Measurements from ENCODE around the gene FOXN3. TPM values are rescaled to one million over a fixed set of nuclear protein-coding genes. Genes with fewer than 3 reads are reported as not detected.

FOXN3 gene
- total RNA-seq, 1 experiment from 2014 or later = 125 TPM

DNA sequence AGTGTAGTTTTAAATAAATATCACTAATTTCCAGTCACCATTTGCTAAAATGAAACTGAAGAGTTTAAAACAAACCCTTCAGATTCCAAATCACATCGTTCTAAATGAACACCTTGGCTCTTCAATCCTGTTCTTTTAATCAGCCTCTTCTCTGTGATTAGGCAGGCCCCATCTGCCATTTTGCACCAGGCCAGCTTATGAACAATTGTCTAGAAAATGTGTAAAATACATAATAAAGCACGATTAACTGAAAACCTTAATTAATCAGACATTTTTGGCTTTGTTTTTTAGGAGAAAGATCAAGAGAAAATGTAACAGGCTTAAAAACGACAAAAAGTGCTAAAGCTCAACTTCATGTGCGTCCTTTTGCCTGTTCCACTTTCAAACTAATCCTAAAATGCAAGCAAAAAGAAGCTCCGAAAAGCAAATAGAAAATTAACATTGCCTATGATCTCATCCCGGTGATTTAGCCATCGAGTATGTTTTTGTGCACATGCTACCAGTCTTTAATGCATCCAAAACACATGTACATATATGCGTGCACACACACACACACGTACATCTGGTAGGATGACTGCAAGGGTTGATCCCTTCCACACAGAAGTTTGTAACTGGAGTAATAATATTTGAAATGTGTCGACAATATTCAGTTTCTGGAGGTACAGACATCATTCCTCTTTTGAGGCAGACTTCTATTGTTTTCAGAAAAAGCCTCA, 288.6 kb downstream of the FOXN3 start:
- Histone ChIP-seq H3K4ac (ENCODE audit: low read depth, low read length) (no peak overlapping the region), H3K27me3 (ENCODE audit: insufficient read depth, low read length) (no peaks in the 10 kb centered on the region), H3K23me2 (ENCODE audit: insufficient read length, low read depth, low read length, poor library complexity, severe bottlenecking) (no peaks in the 10 kb centered on the region), H3K4me1 (ENCODE audit: insufficient read depth, low read length) (no peaks in the 10 kb centered on the region; the same call in 1 of the 2 replicates), H3T11ph (ENCODE audit: low read length) (no peak overlapping the region), H2BK15ac (ENCODE audit: low read depth, low read length) (no peak overlapping the region), H2BK5ac (ENCODE audit: insufficient read length, low read length) (no peak overlapping the region), H3K14ac (ENCODE audit: insufficient read depth, low read length) (no peak overlapping the region), H3K23ac (ENCODE audit: insufficient read length, low read depth, low read length) (no peak overlapping the region), H4K20me1 (ENCODE audit: control insufficient read depth, insufficient read depth, insufficient read length) (no peaks in the 10 kb centered on the region), H3K18ac (ENCODE audit: insufficient read length, low read depth, low read length) (no peak overlapping the region), H4K91ac (ENCODE audit: insufficient read length, low read depth, low read length) (no peak overlapping the region), H3K56ac (ENCODE audit: insufficient read length, low read depth, low read length) (no peak overlapping the region), H2BK20ac (ENCODE audit: low read depth, low read length, poor library complexity, severe bottlenecking) (no peak overlapping the region), H4K8ac (replicated peaks; ENCODE audit: insufficient read length, low read depth, low read length) (no peak overlapping the region), H3K4me2 (ENCODE audit: insufficient read depth, insufficient read length, low read length) (no peak overlapping the region), H4K5ac (ENCODE audit: insufficient read length, low read depth, low read length) (no peak overlapping the region), H3K9ac (ENCODE audit: extremely low read depth, insufficient read length, low read length) (no peak overlapping the region), H3K9me3 (ENCODE audit: control insufficient read depth, low read depth, low read length) (no peaks in the 10 kb centered on the region), H3K79me1 (ENCODE audit: insufficient read depth, low read depth, low read length, poor library complexity, severe bottlenecking) (no peaks in the 10 kb centered on the region), H2AK5ac (ENCODE audit: insufficient read length, low read length) (no peak overlapping the region), H2BK120ac (ENCODE audit: low read depth, low read length, poor library complexity, severe bottlenecking) (no peak overlapping the region), H2AFZ (ENCODE audit: low read length) (no peak overlapping the region), H3K27ac (ENCODE audit: insufficient read length, low read depth, low read length) (no peak overlapping the region), H3K79me2 (ENCODE audit: insufficient read depth, low read length) (no peaks in the 10 kb centered on the region), H2BK12ac (ENCODE audit: insufficient read length, low read depth, low read length) (no peak overlapping the region)
- no peaks in the 10 kb centered on the region for H3K36me3 Mint-ChIP-seq (ENCODE audit: insufficient read depth in 1 of 3, low read depth in 3 of 3)
- peaks cover 15% of the 10 kb centered on the region for H3K27me3 Mint-ChIP-seq (ENCODE audit: low read depth)
- no CpG with 5 or more reads among the region's 10 CpGs for WGBS (ENCODE audit: extremely low coverage, insufficient read length, low lambda C conversion rate)
- DNase-seq = no peak
- H3K4me1 Mint-ChIP-seq = peaks cover 3 to 6% of the 10 kb centered on the region in 2 experiments; a peak in 3 of 4 replicates
- no peak overlapping the region for H3K27ac Mint-ChIP-seq
- no peaks in the 10 kb centered on the region for H3K9me3 Mint-ChIP-seq
- H3K4me3 Mint-ChIP-seq = no peak overlapping the region
- no peak for TF ChIP-seq CTCF (conservative IDR thresholded peaks at IDR 0.05)
